Osteoblast (primary cell): Measurements from ENCODE around the gene NEURL4. TPM values are rescaled to one million over a fixed set of nuclear protein-coding genes. Genes with fewer than 3 reads are reported as not detected.

ENCODE experiments used
- small RNA-seq: library from RNA; depleted of rRNA; stranded (forward); fragments of <200 nt; gene quantifications from one replicate; pipeline ENCODE3, GENCODE V24; 2012
- total RNA-seq: library from RNA; depleted of rRNA; stranded (reverse); fragments of >200 nt; gene quantifications from 2 replicates; pipeline ENCODE4 v1.2.3, GENCODE V29; 2012

The NEURL4 gene
- total RNA-seq, 1 donor: 18.8 TPM

Small RNAs within 50 kb of the gene (small RNA-seq; reads per million reads assigned to genes)
- gene AC026954.2: not detected
- not detected for gene RF00019

Other genes starting within 250 kb of the NEURL4 start
- gene CLEC10A, start 249.1 kb downstream of the NEURL4 start, total RNA-seq: not detected in 2 replicates
- under 0.01 TPM in 1 of 2 replicates, not detected in the other for gene ASGR2, start 214.5 kb downstream of the NEURL4 start, total RNA-seq
- gene ASGR1, start 150.0 kb downstream of the NEURL4 start, total RNA-seq: 0.88 and 1.1 TPM in 2 replicates
- gene DLG4, start 109.5 kb downstream of the NEURL4 start, total RNA-seq: 10.1 and 11.8 TPM in 2 replicates
- gene ACADVL, start 109.4 kb downstream of the NEURL4 start, total RNA-seq: 162 and 163 TPM in 2 replicates
- 106 and 123 TPM in 2 replicates for gene DVL2, start 94.8 kb downstream of the NEURL4 start, total RNA-seq
- gene PHF23, start 89.9 kb downstream of the NEURL4 start, total RNA-seq: 53.2 and 55.4 TPM in 2 replicates
- 396 and 422 TPM in 2 replicates for gene GABARAP, start 86.9 kb downstream of the NEURL4 start, total RNA-seq
- 29.8 and 31.8 TPM in 2 replicates for gene CTDNEP1, start 77.6 kb downstream of the NEURL4 start, total RNA-seq
- gene ELP5, start 77.1 kb downstream of the NEURL4 start, total RNA-seq: 21.7 and 26.2 TPM in 2 replicates
- 0.36 and 1.8 TPM in 2 replicates for gene CLDN7, start 66.9 kb downstream of the NEURL4 start, total RNA-seq
- under 0.01 and 0.29 TPM in 2 replicates for gene SLC2A4, start 47.6 kb downstream of the NEURL4 start, total RNA-seq
- gene YBX2, start 34.7 kb downstream of the NEURL4 start, total RNA-seq: under 0.01 TPM in 1 of 2 replicates, not detected in the other
- gene EIF5A, start 21.7 kb downstream of the NEURL4 start, total RNA-seq: 436 and 491 TPM in 2 replicates
- gene GPS2, start 14.0 kb downstream of the NEURL4 start, total RNA-seq: 46.9 and 48.1 TPM in 2 replicates
- gene ACAP1, start 7.2 kb upstream of the NEURL4 start, total RNA-seq: 0.59 TPM in 1 of 2 replicates, not detected in the other
- 11.5 and 11.9 TPM in 2 replicates for gene KCTD11, start 22.8 kb upstream of the NEURL4 start, total RNA-seq
- not detected in 2 replicates for gene TMEM95, start 25.8 kb upstream of the NEURL4 start, total RNA-seq
- 0.36 TPM in 1 of 2 replicates, not detected in the other for gene TNK1, start 51.8 kb upstream of the NEURL4 start, total RNA-seq
- gene PLSCR3, start 65.2 kb upstream of the NEURL4 start, total RNA-seq: 19.4 and 27.9 TPM in 2 replicates
- gene TMEM256, start 74.8 kb upstream of the NEURL4 start, total RNA-seq: 59.4 and 84.6 TPM in 2 replicates
- 5.3 and 5.8 TPM in 2 replicates for gene NLGN2, start 78.5 kb upstream of the NEURL4 start, total RNA-seq
- gene SPEM1, start 91.0 kb upstream of the NEURL4 start, total RNA-seq: not detected in 2 replicates
- gene SPEM2, start 96.3 kb upstream of the NEURL4 start, total RNA-seq: not detected in 2 replicates
- gene SPEM3, start 99.5 kb upstream of the NEURL4 start, total RNA-seq: not detected in 2 replicates
- gene TMEM102, start 106.1 kb upstream of the NEURL4 start, total RNA-seq: 1.2 and 1.8 TPM in 2 replicates
- gene FGF11, start 110.2 kb upstream of the NEURL4 start, total RNA-seq: 0.29 and 0.36 TPM in 2 replicates
- 5.3 and 5.4 TPM in 2 replicates for gene CHRNB1, start 115.7 kb upstream of the NEURL4 start, total RNA-seq
- 36.2 and 36.5 TPM in 2 replicates for gene ZBTB4, start 150.3 kb upstream of the NEURL4 start, total RNA-seq
- not detected in 2 replicates for gene SLC35G6, start 152.1 kb upstream of the NEURL4 start, total RNA-seq
- 95.9 and 101 TPM in 2 replicates for gene POLR2A, start 155.0 kb upstream of the NEURL4 start, total RNA-seq
- 11.2 and 12.7 TPM in 2 replicates for gene TNFSF12, start 219.7 kb upstream of the NEURL4 start, total RNA-seq
- gene TNFSF13, start 229.4 kb upstream of the NEURL4 start, total RNA-seq: 0.59 and 1.1 TPM in 2 replicates
- 54.2 and 68.0 TPM in 2 replicates for gene SENP3, start 232.6 kb upstream of the NEURL4 start, total RNA-seq